GM23338 (cell line): Measurements from ENCODE around the gene POLR3K. TPM values are rescaled to one million over a fixed set of nuclear protein-coding genes. Genes with fewer than 3 reads are reported as not detected.

ENCODE experiments used
- ATAC-seq: fragments of 200-7000 bp; cut with Tn5 transposase; 3 replicates; pipeline ENCODE4 v1.9.1; 2020
- DNase-seq: peaks from one replicate; pipeline ENCODE4 v3.0.0-alpha.2; 2015; ENCODE audit warnings: low spot score
- H2AFZ ChIP-seq: fragments of 200-600 bp; sonication (generic); 2 replicates; pipeline ENCODE4 v1.8.0; 2016; ENCODE audit warnings: antibody characterized with exemption, mild to moderate bottlenecking, moderate library complexity
- H3F3A ChIP-seq: fragments of 200-600 bp; sonication (generic); replicated peaks from 2 replicates; pipeline ENCODE4 v1.8.0; 2017; ENCODE audit warnings: antibody characterized with exemption, mixed run types, low read depth
- H3K27ac ChIP-seq: fragments of 200-600 bp; sonication (generic); 2 replicates; pipeline ENCODE4 v1.6.1; 2016; ENCODE audit warnings: low read depth
- H3K27me3 ChIP-seq: fragments of 200-600 bp; sonication (generic); 2 replicates; pipeline ENCODE4 v1.8.0; 2016; ENCODE audit warnings: mild to moderate bottlenecking, mixed run types, moderate library complexity; ENCODE audit not compliant: insufficient read depth
- H3K36me3 ChIP-seq: fragments of 200-600 bp; sonication (generic); 2 replicates; pipeline ENCODE4 v1.8.0; 2016; ENCODE audit warnings: mild to moderate bottlenecking; ENCODE audit not compliant: insufficient read depth
- H3K4me1 ChIP-seq: fragments of 200-600 bp; sonication (generic); 2 replicates; pipeline ENCODE4 v1.8.0; 2016; ENCODE audit warnings: mild to moderate bottlenecking, moderate library complexity; ENCODE audit not compliant: insufficient read depth
- H3K4me2 ChIP-seq: fragments of 200-600 bp; sonication (generic); 2 replicates; pipeline ENCODE4 v1.7.1; 2017; ENCODE audit warnings: mixed run types
- H3K4me3 ChIP-seq: fragments of 200-600 bp; sonication (generic); 2 replicates; pipeline ENCODE4 v1.6.1; 2016; ENCODE audit warnings: mixed run types
- H3K79me2 ChIP-seq: fragments of 200-600 bp; sonication (generic); replicated peaks from 2 replicates; pipeline ENCODE4 v1.8.0; 2017; ENCODE audit warnings: mild to moderate bottlenecking; ENCODE audit not compliant: insufficient read depth
- H3K9me2 ChIP-seq: fragments of 200-600 bp; sonication (generic); 2 replicates; pipeline ENCODE4 v1.8.0; 2017; ENCODE audit not compliant: insufficient read depth
- H4K20me1 ChIP-seq: fragments of 200-600 bp; sonication (generic); replicated peaks from 2 replicates; pipeline ENCODE4 v1.8.0; 2017; ENCODE audit warnings: mild to moderate bottlenecking; ENCODE audit not compliant: insufficient read depth
- H3K27ac Mint-ChIP-seq: 2 replicates; pipeline ENCODE4 v1.8.0; 2020; ENCODE audit warnings: inconsistent platforms, mild to moderate bottlenecking, moderate library complexity, mixed read lengths
- H3K27me3 Mint-ChIP-seq: 3 replicates; pipeline ENCODE4 v1.8.0; 2022; ENCODE audit warnings: low read depth, mild to moderate bottlenecking, moderate library complexity, mixed read lengths, inconsistent platforms; ENCODE audit not compliant: insufficient read depth, poor library complexity
- H3K36me3 Mint-ChIP-seq: 3 replicates; pipeline ENCODE4 v1.8.0; 2021; ENCODE audit warnings: low read depth, mild to moderate bottlenecking, inconsistent platforms, moderate library complexity, mixed read lengths
- H3K4me1 Mint-ChIP-seq: 3 replicates; pipeline ENCODE4 v1.8.0; 2020; ENCODE audit warnings: mild to moderate bottlenecking, inconsistent platforms, mixed read lengths
- H3K4me3 Mint-ChIP-seq: 3 replicates; pipeline ENCODE4 v1.8.0; 2021; ENCODE audit warnings: moderate library complexity, mild to moderate bottlenecking, inconsistent platforms, mixed read lengths
- H3K9me3 Mint-ChIP-seq: 3 replicates; pipeline ENCODE4 v1.8.0; 2020; ENCODE audit warnings: moderate library complexity, mild to moderate bottlenecking, inconsistent platforms, mixed read lengths
- CREB1 ChIP-seq: fragments of 250-450 bp; sonication (Bioruptor Pico); IDR thresholded peaks from 2 replicates; pipeline ENCODE4 v1.5.0; 2020; ENCODE audit warnings: low read depth, mild to moderate bottlenecking, moderate library complexity
- CTCF ChIP-seq, 2 experiments: fragments of 200-600 bp in 1 of 2; sonication (generic) in 1 of 2; conservative IDR thresholded peaks; 2 replicates each; pipeline versions ENCODE4 v1.5.1 to v1.6.1; 2016 to 2017; ENCODE audit warnings: antibody characterized with exemption in 2 of 2, low read depth in 2 of 2, mild to moderate bottlenecking in 2 of 2, moderate library complexity in 1 of 2
- EZH2 ChIP-seq: fragments of 200-600 bp; sonication (generic); IDR thresholded peaks from one replicate; pipeline ENCODE4 v1.8.0; 2017; ENCODE audit warnings: antibody characterized with exemption, mild to moderate bottlenecking, low read depth; ENCODE audit not compliant: unreplicated experiment
- EZH2phosphoT487 ChIP-seq: fragments of 200-600 bp; sonication (generic); IDR thresholded peaks from one replicate; pipeline ENCODE4 v1.8.1; 2018; ENCODE audit warnings: antibody characterized with exemption; ENCODE audit not compliant: unreplicated experiment
- JUNB ChIP-seq: IDR thresholded peaks from one replicate; pipeline ENCODE4 v1.6.1; 2016; ENCODE audit warnings: antibody characterized with exemption; ENCODE audit not compliant: unreplicated experiment
- NANOG ChIP-seq: IDR thresholded peaks from 2 replicates; pipeline ENCODE4 v1.6.1; 2016; ENCODE audit warnings: antibody characterized with exemption, borderline replicate concordance
- POLR2AphosphoS5 ChIP-seq: IDR thresholded peaks from 2 replicates; pipeline ENCODE4 v1.6.1; 2016; ENCODE audit warnings: antibody characterized with exemption, low read depth
- STAT1 ChIP-seq: IDR thresholded peaks from one replicate; pipeline ENCODE4 v1.6.1; 2016; ENCODE audit warnings: antibody characterized with exemption; ENCODE audit not compliant: unreplicated experiment
- ZNF114 ChIP-seq: fragments of 250-450 bp; sonication (Bioruptor Pico); IDR thresholded peaks from 2 replicates; pipeline ENCODE4 v1.5.0; 2020; ENCODE audit warnings: mild to moderate bottlenecking, moderate library complexity
- ZNF331 ChIP-seq: fragments of 250-450 bp; sonication (Bioruptor Pico); IDR thresholded peaks from 2 replicates; pipeline ENCODE4 v1.5.0; 2020; ENCODE audit warnings: low read depth, mild to moderate bottlenecking, moderate library complexity
- polyA plus RNA-seq: library from polyadenylated mRNA; unstranded; fragments of >200 nt; fragmentation: Nextera tagmentation; extraction: Ambion mirVana; gene quantifications from 2 replicates; pipeline ENCODE4 v1.2.1, GENCODE V29; 2016
- total RNA-seq: library from RNA; depleted of rRNA; stranded (reverse); fragments of >200 nt; shearing (Covaris generic); gene quantifications from 2 replicates; pipeline ENCODE4 v1.2.3, GENCODE V29; 2014
- TF ChIP-seq, protein P1 (sequence below): IDR thresholded peaks from one replicate; pipeline ENCODE4 v1.6.1; 2018; ENCODE audit warnings: antibody characterized with exemption; ENCODE audit not compliant: unreplicated experiment

POLR3K gene
- total and polyA plus RNA-seq, 2 experiments from 2014 or later: 17.8 to 58.5 TPM

GRCh38 chr16:37511-37910 is 15.9 kb downstream of the POLR3K start (continued):
- TF ChIP-seq, protein P1, sequence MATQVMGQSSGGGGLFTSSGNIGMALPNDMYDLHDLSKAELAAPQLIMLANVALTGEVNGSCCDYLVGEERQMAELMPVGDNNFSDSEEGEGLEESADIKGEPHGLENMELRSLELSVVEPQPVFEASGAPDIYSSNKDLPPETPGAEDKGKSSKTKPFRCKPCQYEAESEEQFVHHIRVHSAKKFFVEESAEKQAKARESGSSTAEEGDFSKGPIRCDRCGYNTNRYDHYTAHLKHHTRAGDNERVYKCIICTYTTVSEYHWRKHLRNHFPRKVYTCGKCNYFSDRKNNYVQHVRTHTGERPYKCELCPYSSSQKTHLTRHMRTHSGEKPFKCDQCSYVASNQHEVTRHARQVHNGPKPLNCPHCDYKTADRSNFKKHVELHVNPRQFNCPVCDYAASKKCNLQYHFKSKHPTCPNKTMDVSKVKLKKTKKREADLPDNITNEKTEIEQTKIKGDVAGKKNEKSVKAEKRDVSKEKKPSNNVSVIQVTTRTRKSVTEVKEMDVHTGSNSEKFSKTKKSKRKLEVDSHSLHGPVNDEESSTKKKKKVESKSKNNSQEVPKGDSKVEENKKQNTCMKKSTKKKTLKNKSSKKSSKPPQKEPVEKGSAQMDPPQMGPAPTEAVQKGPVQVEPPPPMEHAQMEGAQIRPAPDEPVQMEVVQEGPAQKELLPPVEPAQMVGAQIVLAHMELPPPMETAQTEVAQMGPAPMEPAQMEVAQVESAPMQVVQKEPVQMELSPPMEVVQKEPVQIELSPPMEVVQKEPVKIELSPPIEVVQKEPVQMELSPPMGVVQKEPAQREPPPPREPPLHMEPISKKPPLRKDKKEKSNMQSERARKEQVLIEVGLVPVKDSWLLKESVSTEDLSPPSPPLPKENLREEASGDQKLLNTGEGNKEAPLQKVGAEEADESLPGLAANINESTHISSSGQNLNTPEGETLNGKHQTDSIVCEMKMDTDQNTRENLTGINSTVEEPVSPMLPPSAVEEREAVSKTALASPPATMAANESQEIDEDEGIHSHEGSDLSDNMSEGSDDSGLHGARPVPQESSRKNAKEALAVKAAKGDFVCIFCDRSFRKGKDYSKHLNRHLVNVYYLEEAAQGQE: no peak
- TF ChIP-seq EZH2 (no peak), JUNB (no peak), NANOG (no peak), EZH2phosphoT487 (no peak)

GRCh38 chr16:36336-36984 is 16.9 kb downstream of the POLR3K start:
- Histone ChIP-seq H3K79me2 (no peaks in the 10 kb centered on the region), H4K20me1 (0 out of 2 replicates have a peak, but pooled peaks cover 5% of the 10 kb centered on the region), H3K9me2 (no peaks in the 10 kb centered on the region), H2AFZ (no peak overlapping the region), H3K36me3 (no peaks in the 10 kb centered on the region), H3F3A (no peaks in the 10 kb centered on the region), H3K27me3 (no peaks in the 10 kb centered on the region), H3K4me3 (no peak overlapping the region), H3K27ac (no peak overlapping the region), H3K4me2 (no peak overlapping the region), H3K4me1 (no peaks in the 10 kb centered on the region)
- no peak overlapping the region; the same call in 1 of the 2 replicates for H3K27ac Mint-ChIP-seq
- H3K36me3 Mint-ChIP-seq: peaks cover 16% of the 10 kb centered on the region
- ATAC-seq (no peak), DNase-seq (peak; percentile 0)
- no peak overlapping the region; the same call in 2 of the 3 replicates for H3K4me3 Mint-ChIP-seq
- 0 out of 3 replicates have a peak, but pooled peaks cover 2% of the 10 kb centered on the region for H3K4me1 Mint-ChIP-seq
- no peaks in the 10 kb centered on the region for H3K9me3 Mint-ChIP-seq
- peaks cover 3% of the 10 kb centered on the region for H3K27me3 Mint-ChIP-seq
- TF ChIP-seq ZNF331 (no peak), JUNB (no peak), STAT1 (no peak), EZH2 (no peak), ZNF114 (CRISPR knock-in tag) (no peak), POLR2AphosphoS5 (no peak), EZH2phosphoT487 (no peak), CREB1 (CRISPR knock-in tag) (no peak), NANOG (no peak), CTCF (conservative IDR thresholded peaks at IDR 0.05; ENCODE audit: low read depth in 2 of 2) (no peak)
- TF ChIP-seq, protein P1: no peak
